Lower leg skin (tissue), 3 donors: ENCODE measurements around the gene PHLPP1.

Experiments used
- CTCF ChIP-seq, 3 donors: fragments of 450-650 bp; IDR thresholded peaks; one replicate each; pipeline ENCODE4 v1.5.1; 2016; ENCODE audit warnings: antibody characterized with exemption in 3 of 3, mild to moderate bottlenecking in 3 of 3, moderate library complexity in 2 of 3
- POLR2A ChIP-seq, 2 donors: fragments of 450-650 bp; IDR thresholded peaks; one replicate each; pipeline ENCODE4 v1.6.1; 2016 to 2017; ENCODE audit warnings: antibody characterized with exemption in 2 of 2, mild to moderate bottlenecking in 1 of 2, moderate library complexity in 1 of 2

DNA sequence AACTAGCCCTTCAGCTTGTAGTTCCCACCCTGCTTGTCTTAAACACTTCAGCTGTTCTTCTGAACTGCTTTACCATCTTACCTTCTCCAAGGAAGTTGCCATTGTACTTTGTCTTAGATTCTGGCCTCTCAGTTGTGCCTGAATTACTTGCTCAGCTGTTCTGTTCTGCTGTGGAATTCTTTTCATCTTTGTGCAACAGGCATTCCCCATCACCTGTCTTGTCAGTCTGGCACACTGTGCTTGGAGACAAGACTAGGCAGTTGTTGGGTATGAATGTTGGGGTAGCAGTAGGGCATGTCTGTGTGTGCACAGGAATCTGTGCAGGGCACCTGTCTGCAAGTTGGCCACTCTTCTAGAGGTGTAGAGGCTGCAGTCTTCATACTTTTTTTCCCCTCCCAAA, 38.7 kb downstream of the PHLPP1 start:
- TF ChIP-seq CTCF (IDR thresholded peaks at IDR 0.05): no peak
- TF ChIP-seq POLR2A (IDR thresholded peaks at IDR 0.05): no peak
